ENCODE measurements around the gene B3GAT3.

GRCh38 chr11:62669420-62670161, 47.8 kb upstream of the B3GAT3 start:
- TF ChIP-seq POLR2A (IDR thresholded peaks at IDR 0.05) (no peak), CTCF (IDR thresholded peaks at IDR 0.05) (no peak)
